GM12865 (cell line): ENCODE measurements around the gene MEA1.
"Not testable (repeated sequence)": the region's sequence is repeated elsewhere in the genome, so short reads cannot be mapped to it uniquely, and the experiment has no call there.

ENCODE experiments used
- DNase-seq: peaks from one replicate; pipeline ENCODE4 v3.0.0; 2010; ENCODE audit warnings: low read depth
- H3K4me3 ChIP-seq: 2 replicates; pipeline ENCODE4 v1.5.1; 2011; ENCODE audit warnings: mild to moderate bottlenecking, low read depth, low read length, control low read depth
- CTCF ChIP-seq: IDR thresholded peaks from 2 replicates; pipeline ENCODE4 v1.5.1; 2011; ENCODE audit warnings: low read length, control low read depth, low read depth, inconsistent platforms; ENCODE audit not compliant: insufficient read depth; ENCODE audit errors: missing control alignments

Gene MEA1

GRCh38 chr6:43050981-43051380, 37.2 kb upstream of the MEA1 start:
- TF ChIP-seq CTCF = no peak

GRCh38 chr6:43047998-43048397, 34.3 kb upstream of the MEA1 start:
- TF ChIP-seq CTCF = no peak
- no peak overlapping the region for H3K4me3 ChIP-seq
- DNase-seq = no peak

More at GRCh38 chr6:43050981-43051380, 37.2 kb upstream of the MEA1 start:
- DNase-seq = no peak
- H3K4me3 ChIP-seq = no peak overlapping the region

GRCh38 chr6:43045371-43045930, 31.7 kb upstream of the MEA1 start:
- H3K4me3 ChIP-seq = no peak overlapping the region
- no peak for TF ChIP-seq CTCF
- no peak for DNase-seq

GRCh38 chr6:43043310-43043709, 29.6 kb upstream of the MEA1 start:
- no peak for DNase-seq
- no peak for TF ChIP-seq CTCF
- H3K4me3 ChIP-seq = no peak overlapping the region

- not testable (repeated sequence) for DNase-seq, H3K4me3 ChIP-seq
Measured at GRCh38 chr6:43041475-43041874, 27.7 kb upstream of the MEA1 start.

GRCh38 chr6:43040542-43041257, 27.0 kb upstream of the MEA1 start:
- DNase-seq = no peak

GRCh38 chr6:43038727-43039126, 25.0 kb upstream of the MEA1 start:
- DNase-seq = no peak
- TF ChIP-seq CTCF = no peak
- H3K4me3 ChIP-seq = no peak overlapping the region

More at GRCh38 chr6:43040542-43041257, 27.0 kb upstream of the MEA1 start:
- H3K4me3 ChIP-seq = no peak overlapping the region
- TF ChIP-seq CTCF = no peak
